ENCODE measurements around the gene DBP.
"Not testable (repeated sequence)": the region's sequence is repeated elsewhere in the genome, so short reads cannot be mapped to it uniquely, and the experiment has no call there.

Gene DBP

DNA sequence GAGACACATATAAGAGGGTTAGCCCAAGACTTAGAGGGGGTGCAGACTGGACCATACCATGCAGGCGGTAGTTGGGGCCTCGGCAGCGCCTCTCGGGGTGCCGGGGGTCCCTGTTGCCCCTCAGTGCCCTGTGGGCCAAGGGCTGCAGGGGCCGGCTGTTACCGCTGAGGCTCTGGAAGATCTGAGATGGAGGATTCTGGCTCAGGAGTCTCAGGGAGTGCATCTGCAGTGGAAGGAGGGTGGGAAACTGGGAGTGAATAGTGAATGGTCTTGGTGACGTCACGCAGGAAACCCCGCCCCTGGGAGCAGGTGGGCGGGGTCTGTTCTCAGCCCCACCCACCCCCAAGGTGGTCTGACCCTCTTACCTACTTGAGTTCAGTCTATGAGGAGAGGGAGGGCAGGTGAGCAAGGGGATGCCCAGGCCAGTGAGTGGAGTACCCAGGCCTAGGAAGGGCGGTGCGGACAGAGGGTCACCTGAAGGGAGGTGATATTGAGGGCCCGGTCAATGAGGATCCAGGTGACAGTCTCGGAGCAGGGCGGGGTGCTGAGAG, 1.7 kb upstream of the DBP start:
- no peak for DNase-seq

DNA sequence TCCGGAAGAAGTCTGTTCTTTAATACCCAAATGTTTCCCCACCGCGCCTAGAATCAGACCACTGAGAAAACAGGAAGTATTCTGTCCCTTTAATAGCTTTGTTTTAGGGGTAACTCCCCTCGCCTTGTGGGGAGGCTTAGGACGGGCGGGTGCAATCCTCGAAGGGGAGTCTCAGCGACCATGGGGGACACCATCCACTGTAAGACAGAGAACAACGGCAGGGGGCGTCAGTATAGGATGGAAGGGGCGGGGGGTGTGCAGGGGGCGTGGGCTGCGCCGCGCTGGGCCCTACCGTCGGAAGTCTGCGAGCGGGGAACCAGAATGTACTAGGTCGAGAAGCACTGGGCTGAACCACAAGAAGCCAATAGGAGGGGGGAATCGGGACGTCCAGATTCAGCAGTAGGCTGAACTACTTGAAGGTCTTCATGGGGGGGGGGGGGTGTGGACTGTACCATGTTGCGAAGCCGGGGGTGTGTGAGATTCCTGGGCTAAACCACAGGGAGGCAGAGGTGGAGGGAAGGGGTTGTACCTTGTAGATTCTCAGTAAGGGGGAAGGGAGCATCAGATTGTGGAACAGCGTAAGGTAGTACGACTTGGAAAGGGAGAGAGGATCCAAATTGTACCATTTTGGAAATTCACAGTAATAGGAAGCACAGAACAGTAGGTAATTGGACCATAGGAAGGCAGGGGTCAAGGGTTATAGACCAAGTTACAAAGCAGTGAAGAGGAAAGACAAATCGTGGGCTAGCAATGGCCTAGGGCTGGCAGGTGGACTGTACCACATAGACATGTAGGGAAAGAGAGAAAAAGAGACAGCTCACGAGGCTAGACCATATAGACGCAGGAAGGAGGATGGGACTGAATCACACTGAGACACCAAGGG, 1.0 kb upstream of the DBP start:
- peak; percentile 51 to 61 for DNase-seq

DNA sequence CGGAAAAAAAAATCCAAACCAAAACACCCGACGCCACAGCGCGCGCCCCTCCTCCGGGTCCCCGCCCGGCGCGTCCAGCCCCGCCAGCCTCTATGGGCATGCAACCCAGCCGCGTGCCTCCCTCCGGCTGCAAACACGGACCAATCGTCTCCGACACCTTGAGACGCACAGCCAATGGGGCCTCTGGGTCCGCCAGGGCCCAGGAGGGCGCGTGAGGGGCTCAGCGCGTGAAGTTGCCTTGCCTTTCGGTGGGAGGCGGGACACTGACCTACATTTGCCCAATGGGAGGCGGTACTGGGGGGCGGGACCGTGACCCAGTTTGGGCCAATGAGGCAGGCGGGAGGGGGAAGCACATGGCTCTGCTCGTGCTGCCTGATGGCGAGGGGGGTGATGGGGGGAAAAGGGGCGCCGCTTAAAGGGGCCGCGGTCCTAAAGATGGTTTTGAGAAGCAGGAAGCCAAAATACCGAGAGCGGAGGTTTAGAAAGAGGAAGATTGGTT, 319 bp upstream of the DBP start:
- DNase-seq, result peak; percentile 94 to 95

DNA sequence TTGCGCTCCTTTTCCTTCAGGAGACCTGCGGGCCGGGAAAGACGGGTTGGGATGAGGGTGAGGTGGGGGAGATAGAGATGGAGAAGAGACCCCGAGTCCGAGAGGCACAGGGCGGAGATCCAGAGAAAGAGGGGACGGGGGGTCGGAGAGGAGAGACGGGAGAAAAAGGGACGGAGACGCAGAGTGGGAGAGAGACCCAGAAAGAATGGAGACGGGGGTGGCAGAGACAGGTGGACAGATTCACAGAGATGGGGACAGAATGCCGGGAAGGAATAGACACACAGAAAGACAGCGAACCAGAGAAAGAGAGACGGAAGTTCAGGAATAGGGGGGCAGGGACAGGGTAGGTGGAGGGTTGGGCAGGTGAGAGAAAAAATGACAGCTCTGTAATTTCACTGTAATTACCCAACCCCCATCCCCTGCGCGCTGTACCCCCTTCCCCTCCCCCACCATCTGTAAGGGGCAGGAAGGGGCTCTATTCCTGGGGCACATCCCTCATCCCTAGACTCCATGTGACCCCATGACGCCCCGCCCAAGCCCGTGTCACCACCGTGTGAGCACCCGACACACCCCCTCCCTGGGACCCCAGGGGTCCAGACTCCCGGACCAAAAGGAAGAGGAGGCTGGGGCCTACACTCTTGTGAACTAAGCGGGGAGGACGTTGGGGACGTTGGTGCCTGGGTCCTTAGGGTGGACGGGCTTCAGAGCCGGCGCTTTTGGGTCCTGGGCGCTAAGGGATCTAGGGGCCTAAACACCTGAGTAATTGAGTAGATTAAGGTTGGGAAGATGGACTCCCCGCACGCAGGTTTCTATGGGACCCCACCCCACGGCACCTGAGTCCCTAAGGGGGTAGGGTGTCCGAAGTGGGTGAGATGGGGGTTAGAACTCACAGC, 967 bp downstream of the DBP start:
- DNase-seq, result no peak

DNA sequence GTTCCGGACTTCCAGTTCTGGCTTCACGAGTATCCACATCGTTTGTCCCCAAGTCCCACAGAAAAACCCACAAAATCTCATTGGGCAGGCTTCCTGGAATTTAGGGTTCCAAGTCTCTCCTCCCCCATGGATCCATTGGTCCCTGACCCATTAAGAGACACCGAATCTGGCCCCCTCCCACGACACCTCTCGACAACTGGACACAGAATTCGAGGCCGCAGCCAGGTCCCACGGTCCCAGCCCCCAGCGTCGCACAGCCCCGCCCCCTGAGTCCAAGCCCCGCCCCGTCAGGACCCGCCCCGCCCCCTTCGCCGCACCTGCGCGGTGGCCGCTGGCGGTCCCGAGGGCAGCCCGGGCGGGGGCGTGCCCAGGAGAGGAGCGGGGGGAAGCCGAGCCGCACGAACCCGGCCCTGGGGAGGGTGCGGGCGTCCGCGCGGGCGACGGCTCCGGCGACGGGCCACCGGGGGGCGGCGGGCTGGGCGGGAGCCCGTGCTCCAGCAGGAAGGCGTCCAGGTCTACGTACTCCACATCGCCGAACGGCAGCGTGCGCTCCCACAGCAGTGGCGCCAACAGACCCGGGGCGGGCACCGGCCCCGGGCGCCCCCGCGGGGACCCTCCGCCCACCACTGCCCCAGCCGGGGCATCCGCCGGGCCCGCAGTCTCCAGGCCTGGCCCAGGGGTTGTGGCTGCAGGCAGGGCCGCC, 1.8 kb downstream of the DBP start:
- DNase-seq, result peak; percentile 61 to 76

DNA sequence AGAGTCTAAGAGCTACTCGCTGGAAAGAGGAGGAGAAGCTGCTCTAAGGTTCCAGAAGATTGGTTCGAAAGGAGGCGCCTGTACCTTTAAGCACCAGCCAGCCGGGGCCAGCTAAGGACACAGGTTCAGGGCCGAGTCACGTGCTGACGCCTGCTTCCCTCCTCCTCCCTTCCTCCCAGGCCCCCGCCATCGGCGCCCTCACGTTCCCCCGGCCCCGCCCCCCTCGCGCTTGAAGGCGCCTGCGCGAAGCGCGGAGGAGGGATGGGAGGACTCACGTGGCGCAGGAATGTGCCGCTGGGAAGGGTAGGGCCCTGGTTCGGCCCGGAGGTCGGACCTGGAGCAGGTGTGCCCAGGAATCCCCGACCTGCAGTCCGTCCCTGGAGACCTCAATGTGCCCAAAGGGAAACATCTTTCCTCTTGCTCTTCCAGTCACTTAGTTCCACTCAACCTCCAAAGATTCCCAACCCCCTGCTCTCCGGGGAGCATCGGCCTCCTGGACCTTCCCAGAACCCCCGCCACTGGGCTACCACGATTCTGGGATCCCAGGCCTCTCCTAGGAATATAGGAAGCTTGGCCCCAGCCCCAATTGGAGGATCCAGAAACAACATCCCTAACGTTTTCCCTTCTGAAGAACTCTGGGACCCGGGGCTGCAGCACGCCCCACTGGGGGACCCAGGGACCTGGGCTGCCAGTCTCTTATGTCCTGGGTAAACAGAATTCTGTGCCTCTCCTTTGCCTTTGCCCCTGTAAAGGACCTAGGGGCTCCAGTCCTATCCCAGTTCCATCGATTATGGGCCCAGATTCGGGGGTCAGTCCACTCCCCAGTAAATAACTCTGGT, 2.5 kb downstream of the DBP start:
- DNase-seq, result peak; percentile 91 to 92

DNA sequence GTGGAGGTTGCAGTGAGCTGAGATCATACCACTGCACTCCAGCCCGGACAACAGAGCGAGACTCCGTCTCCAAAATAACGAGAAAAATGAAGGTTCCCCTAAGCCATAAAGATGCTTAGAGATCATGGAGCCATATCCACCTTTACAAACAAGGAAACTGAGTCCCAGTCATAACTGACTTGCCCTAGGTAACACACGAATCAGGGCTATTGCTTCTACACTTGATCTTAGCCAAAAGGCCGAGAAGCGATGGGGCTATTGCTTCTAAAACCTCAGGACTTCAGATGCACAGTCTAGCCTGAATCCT, 3.2 kb downstream of the DBP start:
- no peak for DNase-seq

DNA sequence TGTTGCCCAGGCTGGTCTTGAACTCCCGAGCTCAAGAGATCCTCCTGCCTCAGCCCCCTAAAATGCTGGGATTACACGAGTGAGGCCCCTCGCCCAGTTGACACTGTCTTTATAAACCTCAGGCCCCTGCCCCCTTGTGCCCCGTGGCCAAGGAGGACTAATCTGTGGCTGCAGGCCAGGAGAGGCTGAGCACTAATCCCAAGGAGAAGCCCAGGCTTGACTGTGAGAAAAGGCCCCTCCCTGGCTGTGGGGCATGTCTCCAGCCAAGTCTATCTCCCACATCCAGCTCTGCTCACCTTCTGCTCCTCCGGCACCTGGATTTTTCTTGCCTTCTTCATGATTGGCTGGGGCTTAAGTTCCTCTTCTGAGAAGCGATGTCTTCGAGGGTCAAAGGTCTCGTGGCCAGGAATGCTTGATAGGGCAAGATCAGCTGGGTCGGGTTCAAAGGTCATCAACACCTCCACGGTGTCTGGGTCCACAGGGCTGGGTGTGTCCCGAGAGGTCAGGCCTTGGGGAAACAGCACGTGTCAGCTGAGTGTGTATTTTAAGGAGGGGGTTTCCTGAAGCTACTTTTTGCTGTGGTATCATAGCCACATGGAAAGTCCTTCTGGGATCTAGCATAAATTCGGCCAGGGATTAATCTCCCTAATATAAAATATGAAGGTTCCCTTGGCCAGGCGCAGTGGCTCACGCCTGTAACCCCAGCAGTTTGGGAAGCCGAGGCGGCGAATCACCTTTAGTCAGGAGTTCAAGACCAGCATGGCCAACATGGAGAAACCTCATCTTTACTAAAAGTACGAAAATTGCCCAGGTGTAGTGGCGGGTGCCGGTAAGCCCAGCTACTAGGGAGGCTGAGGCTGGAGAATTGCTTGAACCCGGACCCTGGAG, 3.8 kb downstream of the DBP start:
- no peak for DNase-seq

DNA sequence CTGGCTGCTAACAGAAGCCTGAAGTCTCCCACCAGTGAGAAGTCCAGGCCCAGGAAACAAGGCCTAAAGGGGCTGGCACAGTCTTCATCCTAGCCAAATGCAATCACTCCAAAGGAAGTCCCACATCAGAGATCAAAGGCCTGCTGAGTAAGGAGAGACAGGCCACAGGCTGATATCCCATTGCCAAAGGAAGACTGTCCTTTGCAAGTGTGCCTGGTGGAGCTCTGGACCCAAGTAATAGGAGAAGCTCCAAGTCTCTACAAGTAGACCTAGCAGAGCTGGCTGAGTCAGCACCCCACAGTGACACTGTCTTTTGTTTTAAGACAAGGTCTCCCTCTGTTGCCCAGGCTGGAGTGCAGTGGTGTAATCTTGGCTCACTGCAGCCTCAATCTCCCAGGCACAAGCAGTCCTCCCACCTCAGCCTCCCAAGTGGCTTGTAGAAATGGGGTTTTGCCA, 4.5 kb downstream of the DBP start:
- DNase-seq, result no peak

DNA sequence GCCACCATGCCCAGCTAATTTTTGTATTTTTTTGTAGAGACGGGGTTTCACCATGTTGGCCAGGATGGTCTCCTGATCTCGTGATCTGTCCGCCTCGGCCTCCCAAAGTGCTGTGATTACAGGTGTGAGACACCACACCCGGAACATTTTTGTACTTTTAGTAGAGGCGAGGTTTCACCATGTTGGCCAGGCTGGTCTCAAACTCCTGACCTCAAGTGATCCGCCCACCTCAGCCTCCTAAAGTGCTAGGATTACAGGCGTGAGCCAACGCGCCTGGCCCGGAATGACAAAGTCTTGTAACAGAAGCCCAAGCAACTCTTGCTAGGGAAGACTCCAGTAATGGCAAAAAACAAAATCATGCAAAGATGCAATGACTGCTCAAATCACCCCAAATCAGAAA, 4.9 kb downstream of the DBP start:
- DNase-seq, result not testable (repeated sequence)

DNA sequence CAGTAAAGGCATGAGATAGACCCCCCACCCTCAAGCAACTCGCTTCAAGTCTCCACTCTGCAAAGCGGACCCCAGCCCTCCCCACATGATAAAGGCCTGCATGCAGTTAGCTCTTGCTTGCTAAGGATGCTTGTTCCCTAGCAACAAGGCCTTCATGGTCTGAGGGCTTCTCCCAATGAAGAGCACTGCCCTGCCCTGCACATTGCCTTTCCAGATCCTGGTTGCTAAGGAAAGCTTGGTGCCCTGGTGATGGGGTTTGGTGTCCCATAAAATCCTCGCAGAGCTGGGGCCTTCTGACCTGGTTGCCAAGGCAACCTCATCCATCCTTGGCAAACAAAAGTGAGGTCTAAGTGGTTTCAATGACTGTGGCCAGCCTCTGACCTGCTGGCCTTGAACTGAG, 6.0 kb downstream of the DBP start:
- no peak for DNase-seq

DNA sequence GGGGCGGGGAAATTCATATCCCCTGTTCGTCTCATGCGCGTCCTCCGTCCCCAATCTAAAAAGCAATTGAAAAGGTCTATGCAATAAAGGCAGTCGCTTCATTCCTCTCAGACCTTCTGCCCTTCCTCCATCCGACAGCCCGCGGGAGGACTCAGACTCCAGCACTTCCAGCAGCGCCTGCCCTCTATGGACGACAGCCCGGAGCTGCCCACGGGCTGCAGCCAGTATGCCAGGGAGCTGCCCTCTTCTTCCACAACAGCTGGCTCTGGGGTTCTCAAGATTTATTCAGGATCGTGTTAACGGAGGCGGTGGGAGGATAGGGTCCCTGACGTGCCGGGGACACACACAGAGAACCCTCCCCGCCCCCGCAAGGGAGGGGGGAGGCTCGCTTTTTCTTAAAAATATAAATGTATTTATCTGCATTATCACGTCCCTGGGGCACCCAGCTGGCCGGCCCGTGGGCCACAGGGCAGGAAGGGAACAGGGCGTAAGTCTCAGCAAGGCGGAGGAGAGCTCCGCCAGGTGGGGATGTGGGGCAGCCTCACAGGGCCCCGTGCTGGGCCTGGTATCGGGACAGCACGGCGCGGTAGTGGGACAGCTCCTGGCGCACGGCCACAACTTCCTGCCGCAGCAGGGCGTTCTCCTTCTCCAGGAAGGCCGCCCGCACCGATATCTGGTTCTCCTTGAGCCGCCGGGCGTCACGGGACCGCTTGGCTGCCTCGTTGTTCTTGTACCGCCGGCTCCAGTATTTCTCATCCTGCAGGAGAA, 6.7 kb downstream of the DBP start:
- DNase-seq, result no peak

DNA sequence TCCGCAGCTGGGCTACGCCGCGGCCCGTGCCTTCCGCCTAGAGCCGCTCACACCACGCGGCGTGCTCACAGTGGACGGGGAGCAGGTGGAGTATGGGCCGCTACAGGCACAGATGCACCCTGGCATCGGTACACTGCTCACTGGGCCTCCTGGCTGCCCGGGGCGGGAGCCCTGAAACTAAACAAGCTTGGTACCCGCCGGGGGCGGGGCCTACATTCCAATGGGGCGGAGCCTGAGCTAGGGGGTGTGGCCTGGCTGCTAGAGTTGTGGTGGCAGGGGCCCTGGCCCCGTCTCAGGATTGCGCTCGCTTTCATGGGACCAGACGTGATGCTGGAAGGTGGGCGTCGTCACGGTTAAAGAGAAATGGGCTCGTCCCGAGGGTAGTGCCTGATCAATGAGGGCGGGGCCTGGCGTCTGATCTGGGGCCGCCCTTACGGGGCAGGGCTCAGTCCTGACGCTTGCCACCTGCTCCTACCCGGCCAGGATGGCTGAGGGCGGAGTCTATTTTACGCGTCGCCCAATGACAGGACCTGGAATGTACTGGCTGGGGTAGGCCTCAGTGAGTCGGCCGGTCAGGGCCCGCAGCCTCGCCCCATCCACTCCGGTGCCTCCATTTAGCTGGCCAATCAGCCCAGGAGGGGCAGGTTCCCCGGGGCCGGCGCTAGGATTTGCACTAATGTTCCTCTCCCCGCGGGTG, 7.4 kb downstream of the DBP start:
- DNase-seq, result no peak

DNA sequence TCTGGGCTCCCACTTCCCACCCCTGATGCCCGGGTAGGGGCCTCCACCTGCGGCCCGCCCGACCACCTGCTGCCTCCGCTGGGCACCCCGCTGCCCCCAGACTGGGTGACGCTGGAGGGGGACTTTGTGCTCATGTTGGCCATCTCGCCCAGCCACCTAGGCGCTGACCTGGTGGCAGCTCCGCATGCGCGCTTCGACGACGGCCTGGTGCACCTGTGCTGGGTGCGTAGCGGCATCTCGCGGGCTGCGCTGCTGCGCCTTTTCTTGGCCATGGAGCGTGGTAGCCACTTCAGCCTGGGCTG, 7.9 kb downstream of the DBP start:
- no peak for DNase-seq

DNA sequence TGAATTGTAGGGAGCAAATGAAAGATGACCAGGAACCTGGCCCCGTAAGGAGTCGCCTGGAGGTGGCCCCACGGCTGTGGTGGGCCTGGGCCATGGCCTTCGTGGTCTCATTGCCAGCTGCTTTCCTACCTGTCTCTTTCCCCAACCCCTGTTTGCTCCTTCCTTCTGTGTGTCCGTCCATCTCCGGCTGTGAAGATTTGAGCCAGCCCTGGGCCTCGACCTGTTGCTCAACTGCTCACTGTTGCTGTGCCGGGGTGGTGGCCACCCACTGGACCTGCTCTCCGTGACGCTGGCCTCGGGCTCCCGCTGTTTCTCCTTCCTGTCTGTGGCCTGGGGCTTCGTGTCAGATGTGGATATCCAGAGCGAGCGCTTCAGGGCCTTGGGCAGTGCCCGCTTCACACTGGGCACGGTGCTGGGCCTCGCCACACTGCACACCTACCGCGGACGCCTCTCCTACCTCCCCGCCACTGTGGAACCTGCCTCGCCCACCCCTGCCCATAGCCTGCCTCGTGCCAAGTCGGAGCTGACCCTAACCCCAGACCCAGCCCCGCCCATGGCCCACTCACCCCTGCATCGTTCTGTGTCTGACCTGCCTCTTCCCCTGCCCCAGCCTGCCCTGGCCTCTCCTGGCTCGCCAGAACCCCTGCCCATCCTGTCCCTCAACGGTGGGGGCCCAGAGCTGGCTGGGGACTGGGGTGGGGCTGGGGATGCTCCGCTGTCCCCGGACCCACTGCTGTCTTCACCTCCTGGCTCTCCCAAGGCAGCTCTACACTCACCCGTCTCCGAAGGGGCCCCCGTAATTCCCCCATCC, 8.5 kb downstream of the DBP start:
- no peak for DNase-seq

DNA sequence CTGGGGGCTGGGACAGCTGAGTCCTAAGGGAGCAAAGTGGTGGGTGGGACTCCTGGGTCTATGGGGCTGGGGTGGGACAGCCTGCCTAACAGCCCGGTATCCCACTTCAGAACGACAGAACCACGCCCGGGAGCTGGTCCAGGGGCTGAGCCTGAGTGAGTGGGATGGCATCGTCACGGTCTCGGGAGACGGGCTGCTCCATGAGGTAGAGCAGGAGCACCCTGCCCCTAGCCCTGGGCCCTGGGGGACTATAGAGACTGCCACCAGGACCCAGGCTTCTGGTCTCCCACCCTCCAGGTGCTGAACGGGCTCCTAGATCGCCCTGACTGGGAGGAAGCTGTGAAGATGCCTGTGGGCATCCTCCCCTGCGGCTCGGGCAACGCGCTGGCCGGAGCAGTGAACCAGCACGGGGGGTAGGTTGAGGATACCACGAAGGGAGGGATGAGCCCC, 9.3 kb downstream of the DBP start:
- no peak for DNase-seq

DNA sequence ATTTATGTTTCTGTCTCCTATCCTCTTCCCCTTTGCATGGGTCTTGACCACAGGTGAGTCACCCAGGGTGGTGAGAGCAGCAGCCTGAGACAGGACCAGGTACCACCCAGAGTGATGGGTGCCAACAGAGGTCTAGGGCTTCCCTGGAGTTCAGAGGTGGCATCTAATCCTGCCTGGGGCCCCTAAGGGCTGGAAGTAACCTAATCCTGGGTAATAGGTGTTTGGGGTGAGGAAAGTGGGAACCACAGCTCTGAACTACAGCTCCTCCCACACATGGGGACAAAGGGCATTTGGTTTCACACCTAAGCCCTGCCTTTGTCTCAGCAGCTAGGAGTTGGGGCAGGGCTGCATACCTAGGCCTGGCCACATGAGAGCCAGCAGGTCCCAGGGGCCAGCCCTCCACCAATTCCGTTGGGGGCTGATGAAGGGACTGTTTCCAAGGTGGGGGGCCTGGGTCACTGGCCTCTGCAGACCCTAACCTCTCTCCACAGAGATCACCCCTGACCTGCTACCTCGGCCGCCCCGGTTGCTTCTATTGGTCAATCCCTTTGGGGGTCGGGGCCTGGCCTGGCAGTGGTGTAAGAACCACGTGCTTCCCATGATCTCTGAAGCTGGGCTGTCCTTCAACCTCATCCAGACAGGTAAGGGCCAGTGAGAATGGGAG, 9.8 kb downstream of the DBP start:
- DNase-seq, result no peak

DNA sequence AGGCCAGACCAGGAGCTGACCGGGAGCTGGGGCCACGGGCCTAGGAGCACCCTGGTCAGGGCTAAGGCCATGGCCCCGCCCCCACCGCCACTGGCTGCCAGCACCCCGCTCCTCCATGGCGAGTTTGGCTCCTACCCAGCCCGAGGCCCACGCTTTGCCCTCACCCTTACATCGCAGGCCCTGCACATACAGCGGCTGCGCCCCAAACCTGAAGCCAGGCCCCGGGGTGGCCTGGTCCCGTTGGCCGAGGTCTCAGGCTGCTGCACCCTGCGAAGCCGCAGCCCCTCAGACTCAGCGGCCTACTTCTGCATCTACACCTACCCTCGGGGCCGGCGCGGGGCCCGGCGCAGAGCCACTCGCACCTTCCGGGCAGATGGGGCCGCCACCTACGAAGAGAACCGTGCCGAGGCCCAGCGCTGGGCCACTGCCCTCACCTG, 11.3 kb downstream of the DBP start:
- no peak for DNase-seq
